Measurements from ENCODE around the gene PGBD1.
"Not testable (repeated sequence)": the region's sequence is repeated elsewhere in the genome, so short reads cannot be mapped to it uniquely, and the experiment has no call there.

The PGBD1 gene

DNA sequence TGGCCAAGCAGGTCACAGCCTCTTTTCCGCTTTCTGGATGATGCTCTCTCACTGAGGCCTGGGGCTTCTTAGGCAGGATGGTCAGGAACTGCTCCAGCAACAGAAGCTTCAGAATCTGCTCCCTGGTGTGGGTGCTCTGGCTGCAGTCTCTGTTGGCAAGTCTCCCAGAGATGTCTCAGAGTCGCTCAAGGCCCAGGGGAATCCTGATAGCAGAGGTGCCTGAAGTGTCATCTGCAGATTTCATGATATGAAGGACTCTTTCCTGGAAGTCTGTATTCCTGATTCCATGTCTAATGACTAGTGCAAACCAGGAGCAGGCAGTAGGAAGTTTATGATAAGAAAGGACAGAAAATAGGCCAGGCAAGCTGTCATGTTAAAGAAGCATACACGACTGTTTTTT, 34.3 kb downstream of the PGBD1 start:
- in situ Hi-C loops (cut with MboI; ENCODE audit: low pct_unique_long_range_greater_than_20kb, low sequenced_read_pairs, unreplicated experiment), result no loop called here
- TF ChIP-seq, protein P1, sequence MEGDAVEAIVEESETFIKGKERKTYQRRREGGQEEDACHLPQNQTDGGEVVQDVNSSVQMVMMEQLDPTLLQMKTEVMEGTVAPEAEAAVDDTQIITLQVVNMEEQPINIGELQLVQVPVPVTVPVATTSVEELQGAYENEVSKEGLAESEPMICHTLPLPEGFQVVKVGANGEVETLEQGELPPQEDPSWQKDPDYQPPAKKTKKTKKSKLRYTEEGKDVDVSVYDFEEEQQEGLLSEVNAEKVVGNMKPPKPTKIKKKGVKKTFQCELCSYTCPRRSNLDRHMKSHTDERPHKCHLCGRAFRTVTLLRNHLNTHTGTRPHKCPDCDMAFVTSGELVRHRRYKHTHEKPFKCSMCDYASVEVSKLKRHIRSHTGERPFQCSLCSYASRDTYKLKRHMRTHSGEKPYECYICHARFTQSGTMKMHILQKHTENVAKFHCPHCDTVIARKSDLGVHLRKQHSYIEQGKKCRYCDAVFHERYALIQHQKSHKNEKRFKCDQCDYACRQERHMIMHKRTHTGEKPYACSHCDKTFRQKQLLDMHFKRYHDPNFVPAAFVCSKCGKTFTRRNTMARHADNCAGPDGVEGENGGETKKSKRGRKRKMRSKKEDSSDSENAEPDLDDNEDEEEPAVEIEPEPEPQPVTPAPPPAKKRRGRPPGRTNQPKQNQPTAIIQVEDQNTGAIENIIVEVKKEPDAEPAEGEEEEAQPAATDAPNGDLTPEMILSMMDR (IDR thresholded peaks at IDR 0.05; ENCODE audit: extremely low read depth, insufficient read depth, missing control alignments), result no peak
- no peak for DNase-seq (ENCODE audit: low spot score)

DNA sequence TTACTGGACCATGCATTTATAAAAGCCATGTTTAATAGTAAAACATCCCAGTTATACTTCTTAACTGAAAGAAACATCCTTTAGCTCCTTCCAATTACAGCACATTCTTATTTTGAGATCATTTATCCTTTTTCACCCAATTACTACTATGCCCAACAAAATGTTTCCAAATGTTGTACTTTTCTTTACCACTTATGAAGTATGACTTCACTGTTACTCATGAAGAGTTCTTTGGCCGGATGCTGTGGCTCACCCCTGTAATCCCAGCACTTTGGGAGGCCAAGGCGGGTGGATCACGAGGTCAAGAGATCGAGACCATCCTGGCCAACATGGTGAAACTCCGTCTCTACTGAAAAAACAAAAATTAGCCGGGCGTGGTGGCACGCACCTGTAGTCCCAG, 36.5 kb downstream of the PGBD1 start:
- DNase-seq (ENCODE audit: low spot score); in situ Hi-C loops (cut with MboI; ENCODE audit: low pct_unique_long_range_greater_than_20kb, low sequenced_read_pairs, unreplicated experiment): not testable (repeated sequence)

DNA sequence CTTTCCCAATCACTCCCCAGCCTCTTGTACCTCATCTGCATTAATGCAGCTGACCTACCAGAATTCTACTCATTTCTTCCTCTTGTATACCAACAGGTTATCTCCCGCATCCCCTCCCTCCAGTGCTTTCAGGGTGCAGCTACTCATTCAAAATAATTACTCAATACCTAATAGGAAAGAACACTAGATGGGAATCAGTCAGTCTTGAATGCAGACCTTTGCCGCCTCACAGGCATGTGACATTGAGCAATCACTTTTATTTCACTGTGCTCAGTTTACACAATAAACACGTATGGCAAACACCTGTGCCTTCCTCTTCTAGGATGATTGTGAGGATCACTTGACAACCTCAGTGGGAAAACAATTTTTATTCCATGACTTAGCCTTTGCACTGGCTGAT, 41.3 kb downstream of the PGBD1 start:
- in situ Hi-C loops (cut with MboI; ENCODE audit: low pct_unique_long_range_greater_than_20kb, low sequenced_read_pairs, unreplicated experiment), result no loop called here
- DNase-seq (ENCODE audit: low spot score), result no peak
- TF ChIP-seq, protein P1 (IDR thresholded peaks at IDR 0.05; ENCODE audit: extremely low read depth, insufficient read depth, missing control alignments), result no peak

DNA sequence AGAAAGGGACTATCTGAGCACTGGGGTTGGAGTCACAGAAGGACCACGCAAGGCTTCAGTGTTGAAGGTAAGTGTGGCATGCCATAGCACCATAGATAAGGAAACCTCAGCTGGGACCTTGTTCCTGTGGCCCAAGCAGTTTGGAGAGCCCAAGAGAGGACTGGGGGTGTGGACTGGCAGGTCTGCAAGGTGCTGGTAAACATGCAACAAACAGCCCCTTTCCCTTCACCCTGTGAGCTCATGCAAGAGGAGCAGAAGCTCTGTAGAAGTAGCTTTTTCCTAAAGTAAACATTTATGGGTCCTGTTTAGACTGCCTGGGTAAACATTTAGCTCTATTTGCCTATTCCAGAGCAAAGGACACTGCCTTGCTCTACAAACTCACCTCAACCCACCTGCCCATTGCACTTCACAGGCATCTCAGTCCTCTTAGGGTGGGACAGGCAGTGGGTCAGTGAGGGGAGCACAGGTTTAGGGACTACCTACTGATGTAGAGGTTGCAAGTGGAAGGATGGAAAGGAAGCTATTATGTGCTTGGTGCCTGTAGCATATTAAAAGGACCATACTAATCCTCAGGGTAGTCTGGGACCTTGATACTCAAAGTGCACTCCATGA, 42.5 kb downstream of the PGBD1 start:
- TF ChIP-seq, protein P1 (IDR thresholded peaks at IDR 0.05; ENCODE audit: extremely low read depth, insufficient read depth, missing control alignments), result no peak
- in situ Hi-C loops (cut with MboI; ENCODE audit: low pct_unique_long_range_greater_than_20kb, low sequenced_read_pairs, unreplicated experiment), result no loop called here
- no peak for DNase-seq (ENCODE audit: low spot score)

DNA sequence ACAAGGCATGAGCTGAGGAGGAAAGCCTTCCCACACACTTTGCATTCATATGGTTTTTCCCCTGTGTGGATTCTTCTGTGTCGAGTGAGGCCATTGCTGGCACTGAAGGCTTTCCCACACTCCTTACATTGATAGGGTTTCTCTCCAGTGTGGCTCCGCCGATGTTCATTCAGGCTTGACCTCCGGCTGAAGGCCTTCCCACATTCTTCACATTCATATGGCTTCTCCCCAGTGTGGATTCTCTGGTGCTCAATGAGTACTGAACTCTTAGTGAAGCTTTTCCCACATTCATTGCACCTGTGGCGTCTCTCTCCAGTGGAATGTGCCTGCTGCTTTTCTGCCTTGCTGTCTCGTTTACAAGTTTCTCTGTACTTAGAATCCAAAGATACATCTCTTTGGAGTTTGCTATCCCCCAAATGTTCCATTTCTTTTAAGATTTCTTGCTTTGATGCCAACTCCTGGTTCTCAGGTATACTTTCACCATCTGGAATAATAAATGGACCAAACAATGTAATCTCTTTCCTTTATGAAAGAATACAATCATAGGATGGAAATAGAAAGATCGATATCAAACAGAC, 45.1 kb downstream of the PGBD1 start:
- TF ChIP-seq, protein P1 (IDR thresholded peaks at IDR 0.05; ENCODE audit: extremely low read depth, insufficient read depth, missing control alignments), result no peak
- DNase-seq (ENCODE audit: low spot score), result no peak
- in situ Hi-C loops (cut with MboI; ENCODE audit: low pct_unique_long_range_greater_than_20kb, low sequenced_read_pairs, unreplicated experiment), result no loop called here

DNA sequence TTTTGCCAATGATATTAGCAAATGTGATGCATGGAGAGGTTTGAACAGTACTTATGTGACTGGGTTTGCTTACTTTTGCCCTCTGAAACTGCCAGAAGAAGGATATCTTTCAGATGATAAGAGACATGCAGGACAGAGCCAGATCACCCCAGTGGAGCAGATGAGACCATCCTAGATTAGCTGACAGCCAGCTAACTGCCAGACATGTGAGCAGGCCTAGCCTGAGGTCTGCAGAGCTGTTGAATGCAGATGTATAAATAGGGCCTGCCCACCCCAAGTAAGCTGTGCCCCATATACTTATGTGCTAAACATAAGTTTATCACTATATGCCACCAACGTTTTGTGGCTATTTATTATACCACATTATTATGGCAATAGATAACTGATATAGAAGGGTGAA, 48.7 kb downstream of the PGBD1 start:
- in situ Hi-C loops (cut with MboI; ENCODE audit: low pct_unique_long_range_greater_than_20kb, low sequenced_read_pairs, unreplicated experiment), result no loop called here
- DNase-seq (ENCODE audit: low spot score), result no peak
- TF ChIP-seq, protein P1 (IDR thresholded peaks at IDR 0.05; ENCODE audit: extremely low read depth, insufficient read depth, missing control alignments), result no peak

DNA sequence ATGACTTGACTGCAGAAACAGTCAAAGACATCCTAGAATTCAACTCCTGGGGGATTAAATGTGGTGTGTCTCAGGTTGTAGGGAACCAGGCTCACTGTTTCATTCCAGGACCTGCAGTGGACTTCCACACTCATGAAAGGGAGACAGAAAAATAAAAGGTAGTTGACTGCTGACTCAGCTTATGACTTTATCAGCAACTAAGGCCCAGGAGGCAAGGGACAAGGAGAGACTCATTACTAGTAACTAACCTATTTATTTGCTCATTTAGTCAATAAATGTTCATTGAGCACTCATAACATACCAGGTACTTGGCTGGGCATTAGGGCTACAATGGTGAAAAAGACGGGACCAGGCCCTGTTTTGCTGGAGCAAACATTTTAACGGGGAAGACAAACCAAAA, 51.7 kb downstream of the PGBD1 start:
- in situ Hi-C loops (cut with MboI; ENCODE audit: low pct_unique_long_range_greater_than_20kb, low sequenced_read_pairs, unreplicated experiment), result no loop called here
- DNase-seq (ENCODE audit: low spot score), result no peak
- TF ChIP-seq, protein P1 (IDR thresholded peaks at IDR 0.05; ENCODE audit: extremely low read depth, insufficient read depth, missing control alignments), result no peak

Measured in GM13977 (cell line).